Measurements from ENCODE around the gene IFRD1.
"Not testable (repeated sequence)": the region's sequence is repeated elsewhere in the genome, so short reads cannot be mapped to it uniquely, and the experiment has no call there.

The IFRD1 gene

GRCh38 chr7:112442210-112442609, 8.1 kb upstream of the IFRD1 start:
- no peak for DNase-seq (ENCODE audit: low spot score)

GRCh38 chr7:112444505-112444904, 5.8 kb upstream of the IFRD1 start:
- no peak for DNase-seq (ENCODE audit: low spot score)

- no peak for DNase-seq (ENCODE audit: low spot score)
Measured at GRCh38 chr7:112446431-112446830, 3.8 kb upstream of the IFRD1 start.

GRCh38 chr7:112447406-112447805, 2.9 kb upstream of the IFRD1 start:
- DNase-seq (ENCODE audit: low spot score), result no peak

GRCh38 chr7:112448381-112448780, 1.9 kb upstream of the IFRD1 start:
- no peak for DNase-seq (ENCODE audit: low spot score)

- no peak for DNase-seq (ENCODE audit: low spot score)
Measured at GRCh38 chr7:112448891-112449290, 1.4 kb upstream of the IFRD1 start.

- no peak for DNase-seq (ENCODE audit: low spot score)
Measured at GRCh38 chr7:112449353-112449752, 907 bp upstream of the IFRD1 start.

GRCh38 chr7:112450807-112451761, 824 bp downstream of the IFRD1 start:
- peak; percentile 96 for DNase-seq (ENCODE audit: low spot score)

- DNase-seq (ENCODE audit: low spot score), result no peak
Measured at GRCh38 chr7:112452102-112452888, 2.0 kb downstream of the IFRD1 start.

- no peak for DNase-seq (ENCODE audit: low spot score)
Measured at GRCh38 chr7:112453505-112454171, 3.4 kb downstream of the IFRD1 start.

- not testable (repeated sequence) for DNase-seq (ENCODE audit: low spot score)
Measured at GRCh38 chr7:112454191-112454590, 3.9 kb downstream of the IFRD1 start.

- DNase-seq (ENCODE audit: low spot score), result no peak
Measured at GRCh38 chr7:112459645-112460044, 9.4 kb downstream of the IFRD1 start.

GRCh38 chr7:112462236-112462635, 12.0 kb downstream of the IFRD1 start:
- DNase-seq (ENCODE audit: low spot score), result no peak

- DNase-seq (ENCODE audit: low spot score), result no peak
Measured at GRCh38 chr7:112467867-112468266, 17.6 kb downstream of the IFRD1 start.

- no peak for DNase-seq (ENCODE audit: low spot score)
Measured at GRCh38 chr7:112470194-112470593, 19.9 kb downstream of the IFRD1 start.

- DNase-seq (ENCODE audit: low spot score), result no peak
Measured at GRCh38 chr7:112476390-112477052, 26.3 kb downstream of the IFRD1 start.

- DNase-seq (ENCODE audit: low spot score), result no peak
Measured at GRCh38 chr7:112481121-112481736, 31.0 kb downstream of the IFRD1 start.

GRCh38 chr7:112481833-112482670, 31.8 kb downstream of the IFRD1 start:
- DNase-seq (ENCODE audit: low spot score), result no peak

GRCh38 chr7:112484671-112485167, 34.5 kb downstream of the IFRD1 start:
- no peak for DNase-seq (ENCODE audit: low spot score)

GRCh38 chr7:112485766-112486165, 35.5 kb downstream of the IFRD1 start:
- no peak for DNase-seq (ENCODE audit: low spot score)

Measured in left forelimb (tissue), 1 donor.